IMR-90 (cell line): ENCODE measurements around the gene RETN. TPM values are rescaled to one million over a fixed set of nuclear protein-coding genes. Genes with fewer than 3 reads are reported as not detected.
A peak's percentile ranks its signal among the peaks of the same experiment; 100 is the strongest.

ENCODE experiments used
- CHD1 ChIP-seq: IDR thresholded peaks from 2 replicates; pipeline ENCODE4 v1.6.1; 2012; ENCODE audit warnings: low read depth, low read length, improper control_type of control experiment
- RAD21 ChIP-seq: IDR thresholded peaks from 2 replicates; pipeline ENCODE4 v1.6.1; 2012; ENCODE audit warnings: low read length, improper control_type of control experiment
- RCOR1 ChIP-seq: IDR thresholded peaks from 2 replicates; pipeline ENCODE4 v1.6.1; 2012; ENCODE audit warnings: mild to moderate bottlenecking, low read length, improper control_type of control experiment; ENCODE audit not compliant: insufficient replicate concordance
- polyA plus RNA-seq, 3 experiments: library from polyadenylated mRNA; depleted of rRNA; stranded (reverse); fragments of >200 nt; gene quantifications; 2 replicates each; pipeline ENCODE4 v1.2.3, GENCODE V29; 2012; ENCODE audit warnings: low replicate concordance in 1 of 3
- total RNA-seq: library from RNA; depleted of rRNA; stranded (reverse); fragments of >200 nt; gene quantifications from 2 replicates; pipeline ENCODE4 v1.2.3, GENCODE V29; 2012

RETN gene
- total and polyA plus RNA-seq, 2 of the 4 experiments (the other 2 are of a cell fraction): not detected

DNA sequence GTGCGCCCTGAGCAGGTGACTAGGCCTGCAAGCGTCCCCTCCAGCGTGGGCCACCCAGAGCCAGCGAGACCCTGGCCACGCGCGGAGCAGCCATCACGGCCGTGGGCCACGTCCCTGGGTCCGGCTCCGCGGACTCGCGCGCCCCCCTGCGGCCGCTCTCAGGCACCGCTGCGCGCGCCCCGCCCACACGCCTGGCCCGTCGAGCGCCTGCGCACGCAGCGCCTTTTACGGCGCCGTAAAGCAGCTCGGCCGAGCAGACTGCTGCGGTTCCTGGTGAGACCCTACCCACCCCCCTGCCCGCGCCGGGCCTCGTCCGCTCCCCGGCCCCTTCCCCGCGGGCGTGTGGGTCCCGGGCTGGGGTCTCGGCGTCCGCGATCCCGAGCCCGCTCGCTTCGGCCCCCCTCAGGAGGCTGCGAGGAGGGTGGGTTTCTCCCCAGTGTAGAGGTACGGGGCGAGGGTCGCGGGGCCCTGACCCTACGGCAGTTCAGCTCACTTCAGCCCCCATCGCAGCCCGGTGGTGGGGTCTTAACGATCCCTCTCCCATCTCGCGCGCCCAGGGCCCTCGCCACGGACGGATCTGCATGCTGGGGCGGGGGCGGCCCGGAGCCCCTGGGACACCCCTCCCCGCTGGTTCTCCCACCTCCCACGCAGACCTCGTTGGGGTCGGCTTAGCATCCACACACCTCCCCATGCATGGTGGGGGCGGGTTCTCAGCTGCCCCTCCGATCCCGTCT is 11.9 kb downstream of the RETN start, which contains the start of gene TRAPPC5 (continued):
- TF ChIP-seq CHD1 (no peak), RAD21 (peak; percentile 83), RCOR1 (no peak)
